Coronary artery (tissue), 2 donors: ENCODE results near the gene SACM1L.

ENCODE experiments used
- DNase-seq: peaks from one replicate; pipeline ENCODE4 v3.0.0-alpha.2; 2017; ENCODE audit warnings: low spot score
- H3K27ac ChIP-seq, 2 donors: fragments of 200-600 bp; sonication (generic); one replicate each; pipeline ENCODE4 v1.5.1; 2016 to 2019
- H3K4me3 ChIP-seq: fragments of 200-600 bp; sonication (generic); 2 replicates; pipeline ENCODE4 v1.5.1; 2016; ENCODE audit warnings: mild to moderate bottlenecking, moderate library complexity
- CTCF ChIP-seq: fragments of 200-600 bp; sonication (generic); IDR thresholded peaks from one replicate; pipeline ENCODE4 v1.5.1; 2019; ENCODE audit warnings: antibody characterized with exemption

The SACM1L gene

GRCh38 chr3:45656575-45657363 lies 32.4 kb upstream of the SACM1L start:
- peak overlapping the region in 1 of 2 donors; percentile 64 for H3K27ac ChIP-seq
- peak; percentile 85 for TF ChIP-seq CTCF

GRCh38 chr3:45657853-45658252 lies 31.3 kb upstream of the SACM1L start:
- no peak for DNase-seq
- TF ChIP-seq CTCF, result no peak
- Histone ChIP-seq H3K4me3 (no peak overlapping the region), H3K27ac (no peak overlapping the region)

More at GRCh38 chr3:45656575-45657363, 32.4 kb upstream of the SACM1L start:
- DNase-seq, result peak; percentile 96
- H3K4me3 ChIP-seq, result no peak overlapping the region

- peak; percentile 68 for TF ChIP-seq CTCF
- Histone ChIP-seq H3K4me3 (no peak overlapping the region), H3K27ac (peak overlapping the region in 1 of 2 donors; percentile 34)
- peak; percentile 84 for DNase-seq
Observed at GRCh38 chr3:45659661-45660566, 29.3 kb upstream of the SACM1L start.

GRCh38 chr3:45660567-45660901 lies 28.7 kb upstream of the SACM1L start:
- H3K27ac ChIP-seq, result peak overlapping the region in 1 of 2 donors; percentile 34
- no peak overlapping the region for H3K4me3 ChIP-seq
- no peak for DNase-seq
- no peak for TF ChIP-seq CTCF

GRCh38 chr3:45664578-45664977 lies 24.6 kb upstream of the SACM1L start:
- peak overlapping the region in 1 of 2 donors; percentile 37 for H3K27ac ChIP-seq
- H3K4me3 ChIP-seq, result peak overlapping the region; percentile 67
- no peak for DNase-seq
- no peak for TF ChIP-seq CTCF

GRCh38 chr3:45665101-45665572 lies 24.1 kb upstream of the SACM1L start:
- TF ChIP-seq CTCF, result no peak
- H3K4me3 ChIP-seq, result peak overlapping the region; percentile 67
- DNase-seq, result no peak
- no peak overlapping the region for H3K27ac ChIP-seq
